Smooth muscle cell (in vitro differentiated cells): ENCODE measurements around the gene VOPP1. TPM values are rescaled to one million over a fixed set of nuclear protein-coding genes. Genes with fewer than 3 reads are reported as not detected.

Source experiments
- DNase-seq: peaks from one replicate; lab custom pipeline; 2025; ENCODE audit not compliant: unreplicated experiment; lab: John Stamatoyannopoulos, UW
- H2AFZ ChIP-seq: fragments of 200-600 bp; sonication (generic); 2 replicates; pipeline ENCODE4 v1.6.0; 2016; ENCODE audit warnings: antibody characterized with exemption, low read depth, mild to moderate bottlenecking
- H3F3A ChIP-seq: fragments of 200-600 bp; sonication (generic); 2 replicates; pipeline ENCODE4 v1.6.0; 2017; ENCODE audit warnings: antibody characterized with exemption, low read depth
- H3K27ac ChIP-seq: fragments of 200-600 bp; sonication (generic); 2 replicates; pipeline ENCODE4 v1.5.1; 2016; ENCODE audit warnings: low read depth, mild to moderate bottlenecking
- H3K27me3 ChIP-seq: fragments of 200-600 bp; sonication (generic); 2 replicates; pipeline ENCODE4 v1.6.1; 2016; ENCODE audit warnings: low read depth, mild to moderate bottlenecking
- H3K36me3 ChIP-seq: fragments of 200-600 bp; sonication (generic); 2 replicates; pipeline ENCODE4 v1.5.1; 2016; ENCODE audit warnings: low read depth
- H3K4me1 ChIP-seq: fragments of 200-600 bp; sonication (generic); 2 replicates; pipeline ENCODE4 v1.5.1; 2016; ENCODE audit warnings: low read depth
- H3K4me2 ChIP-seq: fragments of 200-600 bp; sonication (generic); 2 replicates; pipeline ENCODE4 v1.6.0; 2016; ENCODE audit warnings: mild to moderate bottlenecking
- H3K4me3 ChIP-seq: fragments of 200-600 bp; sonication (generic); 2 replicates; pipeline ENCODE4 v1.5.1; 2016; ENCODE audit warnings: mild to moderate bottlenecking
- H3K79me2 ChIP-seq: fragments of 200-600 bp; sonication (generic); 2 replicates; pipeline ENCODE4 v1.6.0; 2016; ENCODE audit warnings: low read depth, mild to moderate bottlenecking
- H3K9ac ChIP-seq: fragments of 200-600 bp; sonication (generic); 2 replicates; pipeline ENCODE4 v1.6.0; 2016; ENCODE audit warnings: low read depth
- H3K9me3 ChIP-seq: fragments of 200-600 bp; sonication (generic); replicated peaks from 2 replicates; pipeline ENCODE4 v1.5.1; 2016; ENCODE audit warnings: low read depth
- H4K20me1 ChIP-seq: fragments of 200-600 bp; sonication (generic); 2 replicates; pipeline ENCODE4 v1.6.0; 2016; ENCODE audit warnings: low read depth
- CTCF ChIP-seq: fragments of 200-600 bp; sonication (generic); IDR thresholded peaks from 2 replicates; pipeline ENCODE4 v1.5.1; 2017; ENCODE audit warnings: borderline replicate concordance, mild to moderate bottlenecking, antibody characterized with exemption; ENCODE audit not compliant: insufficient read depth, poor library complexity, severe bottlenecking
- WGBS: methylation state at CpG from one replicate; pipeline ENCODE4 v1.1.7; 2016; ENCODE audit warnings: low lambda C conversion rate; 5-methylcytosine and 5-hydroxymethylcytosine counted together
- polyA plus RNA-seq: library from polyadenylated mRNA; unstranded; fragments of >200 nt; fragmentation: Nextera tagmentation; extraction: Ambion mirVana; gene quantifications from 2 replicates; pipeline ENCODE4 v1.2.1, GENCODE V29; 2016
- total RNA-seq: library from RNA; depleted of rRNA; stranded (reverse); fragments of >200 nt; gene quantifications from 2 replicates; pipeline ENCODE4 v1.2.3, GENCODE V29; 2014

Gene VOPP1
- total and polyA plus RNA-seq, 2 experiments from 2014 or later: 18.3 to 26.6 TPM

GRCh38 chr7:55526329-55526728 is 46.0 kb downstream of the VOPP1 start:
- H2AFZ ChIP-seq: no peak overlapping the region
- no peaks in the 10 kb centered on the region for H3K27me3 ChIP-seq
- no peak overlapping the region for H3K9ac ChIP-seq
- H3K79me2 ChIP-seq: peaks cover 14% of the 10 kb centered on the region
- no peak overlapping the region for H3K4me3 ChIP-seq
- no peak overlapping the region for H3K4me2 ChIP-seq
- no peaks in the 10 kb centered on the region for H3K9me3 ChIP-seq
- no peak overlapping the region for H3K27ac ChIP-seq
- no peak for DNase-seq
- no peaks in the 10 kb centered on the region for H3K36me3 ChIP-seq
- no peak for TF ChIP-seq CTCF
- H3F3A ChIP-seq: no peaks in the 10 kb centered on the region
- peaks cover 56% of the 10 kb centered on the region for H4K20me1 ChIP-seq
- H3K4me1 ChIP-seq: peaks cover 7% of the 10 kb centered on the region
- WGBS: 94% methylated on average over 4 of the region's 4 CpGs

- Histone ChIP-seq H3K4me3 (no peak overlapping the region), H3K9ac (no peak overlapping the region), H3K36me3 (no peaks in the 10 kb centered on the region), H2AFZ (no peak overlapping the region), H4K20me1 (peaks cover 63% of the 10 kb centered on the region), H3K9me3 (no peaks in the 10 kb centered on the region), H3K4me1 (peaks cover 7% of the 10 kb centered on the region), H3K4me2 (no peak overlapping the region), H3K27ac (no peak overlapping the region), H3K27me3 (no peaks in the 10 kb centered on the region), H3K79me2 (peaks cover 11% of the 10 kb centered on the region), H3F3A (no peaks in the 10 kb centered on the region)
- no peak for DNase-seq
- TF ChIP-seq CTCF: no peak
- WGBS: 92% methylated on average over 21 of the region's 21 CpGs
These were observed 47.6 kb downstream of the VOPP1 start for GRCh38 chr7:55524558-55525310.

- Histone ChIP-seq H3F3A (no peaks in the 10 kb centered on the region), H3K79me2 (peaks cover 8% of the 10 kb centered on the region), H4K20me1 (peaks cover 57% of the 10 kb centered on the region), H3K27me3 (no peaks in the 10 kb centered on the region), H3K9me3 (no peaks in the 10 kb centered on the region), H2AFZ (no peak overlapping the region), H3K27ac (no peak overlapping the region), H3K4me1 (peaks cover 7% of the 10 kb centered on the region), H3K36me3 (no peaks in the 10 kb centered on the region), H3K9ac (no peak overlapping the region), H3K4me2 (no peak overlapping the region), H3K4me3 (no peak overlapping the region)
- 87% methylated on average over 2 of the region's 2 CpGs for WGBS
- no peak for DNase-seq
- TF ChIP-seq CTCF: no peak
These were observed 48.9 kb downstream of the VOPP1 start for GRCh38 chr7:55523366-55523765.
